Measurements from ENCODE around the gene KIAA1217.

Gene KIAA1217

DNA sequence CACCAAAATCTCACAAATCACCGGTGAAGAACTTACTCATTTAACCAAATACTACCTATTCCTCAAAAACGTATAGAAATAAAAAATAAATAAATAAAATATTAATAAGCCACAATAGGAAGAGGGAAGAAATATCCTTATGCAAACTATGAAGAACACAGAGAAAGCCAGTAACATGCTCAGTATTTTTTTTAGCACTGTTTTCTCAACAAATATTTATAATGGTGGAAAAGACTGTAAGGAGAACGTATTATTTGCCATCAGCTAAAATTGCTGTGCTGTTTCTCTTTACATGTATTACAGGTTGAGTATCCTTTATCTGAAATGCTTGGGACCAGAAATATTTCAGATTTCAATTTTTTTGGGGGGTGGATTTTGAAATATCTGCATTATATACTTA lies 21.0 kb downstream of the KIAA1217 start:
- TF ChIP-seq CTCF (IDR thresholded peaks at IDR 0.05; ENCODE audit: low read depth, low read length, missing control alignments): no peak
- no peak for DNase-seq (ENCODE audit: extremely low read depth, low read depth)
- no peak overlapping the region for H3K4me3 ChIP-seq (replicated peaks; ENCODE audit: low read depth, low read length)

DNA sequence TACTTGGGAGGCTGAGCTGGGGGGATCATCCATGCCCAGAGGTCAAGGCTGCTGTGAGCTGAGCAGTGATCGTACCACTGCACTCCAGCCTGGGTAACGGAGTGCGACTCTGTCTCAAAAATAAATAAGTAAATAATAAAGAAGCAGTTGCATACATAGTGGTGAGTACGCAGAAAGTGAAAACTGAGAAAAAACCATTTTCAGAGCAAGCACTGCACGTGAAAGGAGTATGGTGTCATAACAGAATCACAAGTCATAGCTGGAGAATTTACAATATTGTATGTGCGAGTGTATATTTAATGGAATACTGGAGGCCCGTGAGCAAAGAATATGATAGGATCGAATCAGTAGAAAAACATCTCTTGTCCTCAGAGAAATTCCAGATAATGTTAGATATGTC lies 22.3 kb downstream of the KIAA1217 start:
- no peak overlapping the region for H3K4me3 ChIP-seq (replicated peaks; ENCODE audit: low read depth, low read length)
- DNase-seq (ENCODE audit: extremely low read depth, low read depth): no peak
- TF ChIP-seq CTCF (IDR thresholded peaks at IDR 0.05; ENCODE audit: low read depth, low read length, missing control alignments): no peak

GRCh38 chr10:24234784-24235183 lies 25.8 kb downstream of the KIAA1217 start:
- TF ChIP-seq CTCF (IDR thresholded peaks at IDR 0.05; ENCODE audit: low read depth, low read length, missing control alignments): no peak
- no peak overlapping the region for H3K4me3 ChIP-seq (replicated peaks; ENCODE audit: low read depth, low read length)
- no peak for DNase-seq (ENCODE audit: extremely low read depth, low read depth)

GRCh38 chr10:24235471-24235870 lies 26.5 kb downstream of the KIAA1217 start:
- no peak for TF ChIP-seq CTCF (IDR thresholded peaks at IDR 0.05; ENCODE audit: low read depth, low read length, missing control alignments)
- H3K4me3 ChIP-seq (replicated peaks; ENCODE audit: low read depth, low read length): no peak overlapping the region
- DNase-seq (ENCODE audit: extremely low read depth, low read depth): no peak

DNA sequence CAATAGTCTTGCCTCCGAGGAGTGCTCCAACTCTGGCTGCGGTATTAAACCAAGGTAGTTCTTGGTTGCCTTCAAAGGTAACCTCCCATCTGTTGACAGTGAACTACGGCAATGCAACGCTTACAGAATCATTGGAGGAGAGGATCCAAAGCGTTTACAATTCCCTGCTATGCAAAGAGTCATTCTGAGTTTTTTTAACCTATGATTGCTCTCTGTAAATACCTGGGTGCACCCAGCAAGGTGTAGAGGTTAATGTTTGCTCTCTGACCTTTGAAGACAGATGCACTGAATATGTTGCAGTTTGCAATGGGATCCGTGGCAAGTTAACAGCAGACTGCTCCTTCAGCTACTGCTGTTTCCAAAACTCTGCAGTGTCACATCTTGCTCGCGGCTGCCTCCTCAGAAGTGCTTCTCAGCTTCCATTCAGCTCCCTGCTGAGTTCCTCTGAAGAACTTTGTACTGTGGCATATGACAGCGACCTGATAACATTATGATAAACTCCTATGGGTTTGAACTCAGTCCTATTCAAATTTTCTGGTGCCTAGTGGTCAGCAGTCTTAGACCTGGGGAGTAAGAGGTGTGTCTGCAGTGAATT lies 29.0 kb downstream of the KIAA1217 start:
- TF ChIP-seq CTCF (IDR thresholded peaks at IDR 0.05; ENCODE audit: low read depth, low read length, missing control alignments): no peak
- H3K4me3 ChIP-seq (replicated peaks; ENCODE audit: low read depth, low read length): no peak overlapping the region
- DNase-seq (ENCODE audit: extremely low read depth, low read depth): no peak

GRCh38 chr10:24238519-24239247 lies 29.7 kb downstream of the KIAA1217 start:
- no peak for TF ChIP-seq CTCF (IDR thresholded peaks at IDR 0.05; ENCODE audit: low read depth, low read length, missing control alignments)

More at GRCh38 chr10:24238519-24239247, 29.7 kb downstream of the KIAA1217 start:
- no peak for DNase-seq (ENCODE audit: extremely low read depth, low read depth)
- no peak overlapping the region for H3K4me3 ChIP-seq (replicated peaks; ENCODE audit: low read depth, low read length)

Data from HFF-Myc (cell line).